Fibroblast of the aortic adventitia (primary cell): ENCODE measurements around the gene GLIPR1. TPM values are rescaled to one million over a fixed set of nuclear protein-coding genes. Genes with fewer than 3 reads are reported as not detected.
"Not testable (repeated sequence)": the region's sequence is repeated elsewhere in the genome, so short reads cannot be mapped to it uniquely, and the experiment has no call there.

Experiments used
- DNase-seq: peaks from one replicate; pipeline ENCODE4 v3.0.0-alpha.2; 2010; ENCODE audit warnings: low read depth
- H3K4me3 ChIP-seq: 2 replicates; pipeline ENCODE4 v1.5.1; 2011; ENCODE audit warnings: low read depth, mild to moderate bottlenecking, control low read depth, low read length, moderate library complexity
- total RNA-seq: library from RNA; depleted of rRNA; stranded (reverse); fragments of >200 nt; gene quantifications from 2 replicates; pipeline ENCODE4 v1.2.3, GENCODE V29; 2012; ENCODE audit warnings: low replicate concordance
- TF ChIP-seq, protein P1 (sequence below): IDR thresholded peaks from 2 replicates; pipeline ENCODE4 v1.5.1; 2011; ENCODE audit warnings: mild to moderate bottlenecking, low read length, control low read depth, inconsistent platforms; ENCODE audit not compliant: insufficient read depth

Gene GLIPR1
- total RNA-seq, 1 donor, result 167 TPM

DNA sequence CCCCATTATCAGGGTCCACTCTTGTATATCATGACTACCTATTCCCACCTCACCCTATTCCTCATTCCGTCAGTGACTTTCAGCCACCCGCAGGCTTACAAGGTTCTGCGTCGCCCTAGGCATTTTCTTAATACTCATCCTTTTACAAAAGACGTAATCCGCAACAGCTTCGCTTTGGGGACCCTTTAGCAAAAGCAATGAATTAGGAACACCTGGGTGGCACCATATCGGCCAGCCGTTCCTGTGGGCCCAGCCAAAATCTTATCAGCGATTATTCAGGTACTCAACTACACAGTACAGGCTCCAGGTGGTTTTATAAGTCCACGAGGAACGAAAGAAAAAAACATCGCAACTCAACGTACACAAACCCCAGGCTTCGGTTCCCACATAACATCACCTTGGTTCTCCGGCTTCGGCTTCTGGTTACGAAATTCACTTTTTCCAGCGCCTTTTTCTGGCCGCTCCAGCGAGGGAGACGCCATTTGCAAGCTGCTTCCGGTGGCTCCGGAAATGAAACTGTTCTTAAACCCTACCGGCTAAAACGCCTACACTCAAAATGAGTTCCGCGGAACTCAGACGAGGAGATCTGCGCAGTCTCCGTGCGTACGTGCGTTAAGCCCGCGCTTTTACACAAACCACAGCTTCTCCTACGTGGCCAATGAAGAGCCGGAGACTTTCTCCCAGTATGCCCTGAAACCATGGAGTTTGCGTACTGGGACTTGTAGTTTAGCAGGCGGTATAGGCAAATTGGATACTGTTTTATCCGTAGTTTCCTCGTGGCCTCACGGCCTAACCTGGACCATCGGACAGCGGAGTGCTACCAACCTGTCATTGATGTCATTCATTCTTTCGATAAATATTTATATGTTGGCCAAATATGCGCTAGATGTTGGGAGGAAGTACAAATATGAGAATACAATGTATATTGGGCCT lies 30.8 kb downstream of the GLIPR1 start, which contains the start of gene KRR1:
Gene KRR1 (minus strand): TSS at position 494 of the 933 bp plus-strand sequence. CDS start 12 bp downstream, at position 482.
- H3K4me3 ChIP-seq, result peak within 1 kb of the TSS; percentile 98
- TF ChIP-seq, protein P1, sequence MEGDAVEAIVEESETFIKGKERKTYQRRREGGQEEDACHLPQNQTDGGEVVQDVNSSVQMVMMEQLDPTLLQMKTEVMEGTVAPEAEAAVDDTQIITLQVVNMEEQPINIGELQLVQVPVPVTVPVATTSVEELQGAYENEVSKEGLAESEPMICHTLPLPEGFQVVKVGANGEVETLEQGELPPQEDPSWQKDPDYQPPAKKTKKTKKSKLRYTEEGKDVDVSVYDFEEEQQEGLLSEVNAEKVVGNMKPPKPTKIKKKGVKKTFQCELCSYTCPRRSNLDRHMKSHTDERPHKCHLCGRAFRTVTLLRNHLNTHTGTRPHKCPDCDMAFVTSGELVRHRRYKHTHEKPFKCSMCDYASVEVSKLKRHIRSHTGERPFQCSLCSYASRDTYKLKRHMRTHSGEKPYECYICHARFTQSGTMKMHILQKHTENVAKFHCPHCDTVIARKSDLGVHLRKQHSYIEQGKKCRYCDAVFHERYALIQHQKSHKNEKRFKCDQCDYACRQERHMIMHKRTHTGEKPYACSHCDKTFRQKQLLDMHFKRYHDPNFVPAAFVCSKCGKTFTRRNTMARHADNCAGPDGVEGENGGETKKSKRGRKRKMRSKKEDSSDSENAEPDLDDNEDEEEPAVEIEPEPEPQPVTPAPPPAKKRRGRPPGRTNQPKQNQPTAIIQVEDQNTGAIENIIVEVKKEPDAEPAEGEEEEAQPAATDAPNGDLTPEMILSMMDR, result peak; percentile 31
- peak; percentile 99 for DNase-seq

GRCh38 chr12:75521224-75521623 lies 40.7 kb downstream of the GLIPR1 start:
- H3K4me3 ChIP-seq, DNase-seq: not testable (repeated sequence)

DNA sequence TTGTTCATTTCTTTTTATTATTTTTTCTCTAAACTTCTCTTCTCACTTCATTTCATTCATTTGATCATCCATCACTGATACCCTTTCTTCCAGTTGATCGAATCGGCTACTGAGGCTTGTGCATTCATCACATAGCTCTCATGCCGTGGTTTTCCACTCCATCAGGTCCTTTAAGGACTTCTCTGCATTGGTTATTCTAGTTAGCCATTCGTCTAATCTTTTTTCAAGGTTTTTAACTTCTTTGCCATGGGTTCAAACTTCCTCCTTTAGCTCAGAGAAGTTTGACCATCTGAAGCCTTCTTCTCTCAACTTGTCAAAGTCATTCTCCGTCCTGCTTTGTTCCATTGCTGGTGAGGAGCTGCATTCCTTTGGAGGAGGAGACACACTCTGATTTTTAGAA lies 41.6 kb downstream of the GLIPR1 start:
- not testable (repeated sequence) for H3K4me3 ChIP-seq, DNase-seq

DNA sequence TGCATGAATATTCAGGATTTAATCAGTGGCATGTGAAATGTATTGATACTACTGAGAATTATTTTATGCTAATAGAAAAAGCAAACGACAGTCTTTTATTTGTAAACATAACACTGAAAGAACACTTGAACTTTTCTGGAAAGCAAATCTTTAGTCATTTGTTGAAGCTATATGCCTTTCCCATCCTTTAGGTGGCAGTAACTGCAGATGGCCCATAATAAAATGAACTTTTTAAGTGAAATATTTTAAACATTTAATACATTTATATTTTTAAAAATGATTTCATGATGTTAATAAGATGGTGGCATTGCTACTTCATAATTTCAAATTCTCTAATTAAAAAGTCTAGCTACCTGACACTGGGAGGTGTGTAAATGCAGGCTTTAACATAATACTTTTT lies 44.7 kb downstream of the GLIPR1 start:
- TF ChIP-seq, protein P1, result peak; percentile 57
- DNase-seq, result peak; percentile 40
- H3K4me3 ChIP-seq, result no peak overlapping the region

- DNase-seq, result peak; percentile 82
- no peak overlapping the region for H3K4me3 ChIP-seq
- TF ChIP-seq, protein P1, result peak; percentile 57
Observed at GRCh38 chr12:75526655-75527511, 46.3 kb downstream of the GLIPR1 start.

- no peak for DNase-seq
- TF ChIP-seq, protein P1, result no peak
- H3K4me3 ChIP-seq, result no peak overlapping the region
Observed at GRCh38 chr12:75528272-75528671, 47.7 kb downstream of the GLIPR1 start.

- TF ChIP-seq, protein P1, result no peak
- DNase-seq, result no peak
- H3K4me3 ChIP-seq, result no peak overlapping the region
Observed at GRCh38 chr12:75528692-75529091, 48.1 kb downstream of the GLIPR1 start.
